ENCODE results near the gene QRICH2.
"Not testable (repeated sequence)": the region's sequence is repeated elsewhere in the genome, so short reads cannot be mapped to it uniquely, and the experiment has no call there.

The QRICH2 gene

GRCh38 chr17:76307966-76308338 is at the start of gene QRICH2:
QRICH2 (minus strand) TSS chr17:76308276; CDS start chr17:76307998, 278 bp downstream.
- DNase-seq = no peak

- DNase-seq = no peak
Observed at GRCh38 chr17:76357597-76358158, 49.6 kb upstream of the QRICH2 start.

DNA sequence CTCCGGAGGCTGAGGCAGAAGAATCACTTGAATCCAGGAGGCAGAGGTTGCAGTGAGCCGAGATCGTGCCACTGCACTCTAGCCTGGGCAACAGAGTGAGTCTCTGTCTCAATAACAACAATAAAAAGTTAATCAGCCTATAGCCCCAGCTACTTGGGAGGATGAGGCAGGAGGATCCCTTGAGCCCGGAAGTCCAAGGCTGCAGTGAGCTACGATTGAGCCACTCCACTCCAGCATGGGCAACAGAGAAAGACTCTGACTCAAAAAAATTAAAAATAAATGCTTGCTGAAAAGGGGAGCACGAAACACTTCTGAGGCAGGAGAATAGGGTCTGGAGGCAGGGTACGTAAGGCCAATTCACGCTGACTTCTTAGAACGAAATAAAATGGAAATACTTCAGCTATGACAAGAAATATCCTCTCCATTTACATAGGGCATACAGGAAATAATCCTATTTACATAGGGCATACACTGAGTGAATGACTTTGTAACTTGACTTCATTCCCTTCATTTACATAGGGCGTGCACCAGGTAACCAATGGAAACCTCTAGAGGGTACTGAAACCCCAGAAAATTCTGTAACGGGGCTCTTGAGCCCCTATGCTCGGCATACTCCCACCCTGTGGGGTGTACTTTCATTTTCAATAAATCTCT is 48.9 kb upstream of the QRICH2 start:
- DNase-seq = no peak

DNA sequence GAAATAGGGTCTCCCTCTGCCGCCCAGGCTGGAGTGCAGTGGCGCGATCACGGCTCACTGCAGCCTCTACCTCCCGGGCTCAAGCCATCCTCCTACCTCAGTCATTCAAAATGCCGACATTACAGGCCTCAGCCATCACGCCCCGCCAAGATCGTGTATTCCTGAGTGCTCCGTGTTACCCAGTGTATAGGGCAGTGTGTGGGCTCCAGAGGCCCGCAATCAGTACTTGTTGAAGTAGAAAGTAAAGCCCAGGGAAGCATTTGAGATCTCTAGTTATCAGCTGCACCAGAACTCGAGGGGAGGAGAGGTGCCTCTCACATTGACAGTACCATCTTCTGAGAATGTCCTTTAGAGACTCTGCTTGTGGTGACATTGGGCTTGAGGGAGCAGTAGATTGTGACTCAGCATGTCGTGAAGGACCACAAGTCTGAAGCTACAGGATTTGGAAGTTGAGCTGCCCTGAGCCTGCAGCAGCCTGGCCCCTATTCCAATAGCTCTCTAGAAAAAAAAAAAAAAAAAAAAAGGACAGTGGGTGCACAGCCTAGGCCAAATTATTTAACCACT is 46.8 kb upstream of the QRICH2 start:
- DNase-seq = peak in 1 of 51 donors; percentile 9

GRCh38 chr17:76354317-76354729 is 46.2 kb upstream of the QRICH2 start:
- DNase-seq = peak in 2 of 51 donors; percentile 53 to 62

- DNase-seq = peak; percentile 60 to 98 (median 87)
Observed at GRCh38 chr17:76353599-76354316, 45.7 kb upstream of the QRICH2 start, which contains the start of gene PRPSAP1. PRPSAP1 (minus strand) TSS chr17:76353916; CDS start chr17:76353703, 213 bp downstream.

GRCh38 chr17:76353004-76353598 is 45.0 kb upstream of the QRICH2 start:
- DNase-seq = peak in 10 of 51 donors; percentile 21 to 68 (median 38)

DNA sequence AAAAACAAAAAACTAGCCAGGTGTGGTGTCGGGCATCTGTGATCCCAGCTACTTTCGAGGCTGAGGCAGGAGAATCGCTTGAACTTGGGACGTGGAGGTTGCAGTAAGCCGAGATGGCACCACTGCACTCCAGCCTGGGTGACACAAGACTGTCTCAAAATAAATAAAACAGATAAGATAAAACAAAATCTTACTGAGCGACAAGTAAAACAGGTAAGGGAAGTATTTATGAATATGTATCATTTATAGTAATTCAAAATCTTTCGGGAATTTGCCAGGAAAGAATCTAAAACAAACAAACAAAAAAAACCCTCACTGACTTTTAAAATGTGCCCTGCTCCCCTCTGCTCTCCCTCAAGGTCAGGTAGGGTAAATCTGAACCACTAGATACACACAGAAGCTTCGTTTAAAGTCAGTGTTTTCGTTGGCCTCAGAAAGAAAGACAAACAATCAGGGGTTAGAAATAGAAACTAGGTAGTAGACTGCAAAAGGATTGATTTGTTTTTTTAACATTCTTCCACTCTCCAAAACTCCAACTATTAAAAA is 43.5 kb upstream of the QRICH2 start:
- DNase-seq = no peak

DNA sequence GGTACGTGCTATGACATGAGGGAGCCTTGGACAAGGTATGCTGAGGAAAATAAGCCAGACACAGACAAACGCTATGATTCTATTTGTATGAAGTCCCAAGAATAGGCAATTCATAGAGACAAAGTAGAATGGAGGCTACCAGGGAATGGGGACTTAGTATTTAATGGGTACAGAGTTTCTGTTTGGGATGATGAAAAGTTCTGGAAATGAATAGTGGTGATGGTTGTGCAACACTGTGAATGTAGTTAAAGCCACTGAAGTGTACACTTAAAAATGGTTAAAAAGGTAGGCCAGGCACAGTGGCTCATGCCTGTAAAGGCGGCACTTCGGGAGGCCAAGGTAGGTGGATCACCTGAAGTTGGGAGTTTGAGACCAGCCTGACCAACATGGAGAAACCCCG is 42.4 kb upstream of the QRICH2 start:
- DNase-seq = no peak

DNA sequence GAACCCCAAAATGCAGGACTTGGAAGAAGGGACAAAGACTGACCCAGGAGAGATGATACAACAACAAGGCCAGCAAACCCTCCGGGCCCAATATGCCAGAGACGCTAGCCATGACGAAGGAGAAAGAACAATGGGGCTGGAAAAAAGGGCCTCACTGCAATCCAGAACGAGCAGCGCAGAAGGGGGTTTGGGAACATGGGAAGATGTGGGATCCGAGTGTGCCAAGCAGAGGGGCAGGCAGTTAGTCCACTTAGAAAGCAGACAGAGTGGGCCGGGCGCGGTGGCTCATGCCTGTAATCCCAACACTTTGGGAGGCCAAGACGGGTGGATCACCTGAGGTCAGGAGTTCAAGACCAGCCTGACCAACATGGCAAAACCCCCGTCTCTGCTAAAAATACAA is 38.9 kb upstream of the QRICH2 start:
- not testable (repeated sequence) for DNase-seq

DNA sequence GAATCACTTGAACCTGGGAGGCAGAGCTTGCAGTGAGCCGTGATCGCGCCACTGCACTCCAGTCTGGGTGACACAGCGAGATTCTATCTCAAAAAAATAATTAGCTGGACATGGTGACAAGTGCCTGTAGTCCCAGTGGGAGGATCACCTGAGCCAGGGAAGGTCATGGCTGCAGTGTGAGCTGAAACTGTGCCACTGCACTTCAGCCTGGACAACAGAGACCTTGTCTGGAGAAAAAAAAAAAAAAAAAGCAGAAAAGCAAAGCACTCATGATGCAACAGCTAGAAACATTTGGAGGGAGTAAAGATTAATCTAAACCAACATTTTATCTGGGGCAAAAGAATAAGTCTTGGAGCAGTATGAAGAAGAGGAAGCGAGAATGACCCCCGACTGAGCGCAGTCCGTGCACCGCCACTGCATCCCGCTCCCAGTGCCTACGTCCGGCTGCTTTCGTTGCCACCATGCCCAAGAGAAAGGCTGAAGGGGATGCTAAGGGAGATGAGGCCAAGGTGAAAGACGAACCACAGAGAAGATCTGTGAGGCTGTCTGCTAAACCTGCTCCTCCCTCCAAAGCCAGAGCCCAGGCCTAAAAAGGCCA is 37.4 kb upstream of the QRICH2 start:
- no peak for DNase-seq

DNA sequence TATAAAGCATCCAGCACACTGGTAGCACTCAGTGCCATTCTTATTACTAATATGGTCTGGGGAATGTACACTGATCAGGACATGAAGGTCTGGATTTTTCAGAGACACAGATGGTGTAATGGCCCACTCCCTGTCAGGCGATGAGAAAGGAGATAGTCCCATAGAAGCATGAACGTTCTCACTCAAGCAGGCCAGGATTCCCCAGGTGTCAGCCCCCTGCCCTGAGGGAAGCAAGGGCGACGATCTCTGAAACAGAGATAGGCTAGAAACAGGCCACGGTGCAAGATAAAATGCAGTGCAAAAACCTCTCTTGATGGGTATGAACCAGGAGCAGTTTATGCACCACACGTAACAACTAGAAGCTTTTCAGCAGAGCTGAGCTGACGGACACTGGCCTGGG is 35.0 kb upstream of the QRICH2 start:
- no peak for DNase-seq

DNA sequence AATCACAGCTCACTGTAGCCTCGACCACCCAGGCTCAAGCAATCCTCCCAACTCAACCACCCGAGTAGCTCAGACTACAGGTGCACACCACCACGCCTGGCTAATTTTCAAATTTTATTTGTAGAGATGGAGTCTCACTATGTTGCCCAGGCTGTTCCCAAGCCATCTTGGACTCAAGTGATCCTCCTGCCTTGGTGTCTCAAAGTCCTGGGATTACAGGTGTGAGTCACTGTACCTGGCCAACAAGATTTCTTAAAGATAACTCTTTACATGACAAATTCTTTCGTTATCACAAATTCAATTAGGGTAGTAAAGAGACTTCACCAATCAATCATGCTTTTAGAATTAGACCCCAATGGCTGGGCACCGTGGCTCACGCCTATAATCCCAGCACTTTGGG is 33.2 kb upstream of the QRICH2 start:
- DNase-seq = no peak

GRCh38 chr17:76337413-76337777 is 29.3 kb upstream of the QRICH2 start:
- no peak for DNase-seq

GRCh38 chr17:76336756-76337412 is 28.8 kb upstream of the QRICH2 start:
- DNase-seq = no peak

DNA sequence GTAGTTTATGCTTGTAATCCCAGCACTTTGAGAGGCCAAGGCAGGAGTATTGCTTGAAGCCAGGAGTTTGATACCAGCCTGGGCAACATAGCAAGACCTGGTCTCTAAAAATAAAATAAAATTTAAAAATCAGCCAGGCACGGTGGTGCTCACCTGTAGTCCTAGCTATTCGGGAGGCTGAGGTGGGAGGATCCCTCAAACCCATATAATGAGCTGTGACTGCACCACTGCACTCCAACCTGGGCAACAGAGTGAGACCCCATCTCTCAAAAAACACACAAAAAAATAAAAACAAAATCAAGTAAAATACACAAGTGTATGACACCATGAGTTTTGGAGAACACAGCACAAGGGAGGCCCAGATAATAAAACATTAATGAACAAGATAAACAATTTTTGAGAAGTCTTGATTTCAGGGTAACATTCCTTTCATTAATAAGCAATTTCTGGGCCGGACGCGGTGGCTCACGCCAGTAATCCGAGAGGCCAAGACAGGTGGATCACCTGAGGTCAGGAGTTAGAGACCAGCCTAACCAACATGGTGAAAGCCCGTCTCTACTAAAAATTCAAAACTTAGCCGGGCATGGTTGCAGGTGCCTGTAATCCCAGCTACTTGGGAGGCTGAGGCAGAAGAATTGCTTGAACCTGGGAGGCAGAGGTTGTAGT is 27.8 kb upstream of the QRICH2 start:
- no peak for DNase-seq

GRCh38 chr17:76333673-76334505 is 25.8 kb upstream of the QRICH2 start:
- DNase-seq = no peak

DNA sequence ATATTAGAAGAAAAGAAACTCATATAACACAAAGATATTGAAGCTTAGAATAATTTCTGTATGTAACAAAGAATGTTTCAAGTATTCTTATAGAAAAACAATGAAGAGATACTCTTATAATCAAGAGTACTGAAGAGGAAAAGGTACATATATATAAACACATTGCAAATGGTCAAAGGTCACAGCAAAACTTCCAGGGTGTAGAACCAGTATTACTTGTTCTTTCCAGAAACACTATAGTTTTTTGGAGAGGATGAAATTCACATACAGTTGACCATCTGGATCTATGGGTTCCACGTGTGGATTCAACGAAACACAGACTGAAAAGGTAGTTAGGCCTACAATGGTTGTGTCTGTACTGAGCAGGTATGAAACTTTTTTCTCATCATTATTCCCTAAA is 23.0 kb upstream of the QRICH2 start:
- no peak for DNase-seq

- DNase-seq = no peak
Observed at GRCh38 chr17:76329664-76330063, 21.6 kb upstream of the QRICH2 start.

Measured in hypothalamus (tissue), 51 donors.